ENCODE data around the gene LRRC51.

Gene LRRC51

DNA sequence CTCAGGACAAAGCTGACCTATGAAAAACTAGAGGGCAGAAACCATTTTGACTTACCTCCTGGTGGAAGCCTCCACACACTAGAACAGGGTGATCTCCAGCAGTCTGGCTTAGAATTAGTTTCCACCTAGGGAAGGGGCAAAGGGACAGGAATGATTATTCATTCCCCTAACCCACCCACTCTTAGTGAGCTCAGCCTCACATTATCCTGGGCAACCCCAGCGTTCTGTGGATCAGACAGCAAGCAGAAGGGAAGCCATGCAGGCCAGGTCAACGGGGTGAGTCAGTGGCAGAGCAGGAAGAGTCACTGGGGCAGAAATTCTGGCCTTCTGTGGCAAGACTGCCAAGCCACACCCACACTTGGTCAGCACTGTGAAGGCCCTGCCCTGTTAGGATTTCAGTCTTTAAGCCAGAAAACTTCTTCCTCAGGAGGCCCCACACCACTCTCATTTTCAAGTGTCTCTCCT, 10.8 kb upstream of the LRRC51 start:
- no peak for DNase-seq (ENCODE audit: low read depth)

- DNase-seq (ENCODE audit: low read depth), result no peak
These were observed 10.2 kb upstream of the LRRC51 start for GRCh38 chr11:72070491-72070890.

DNA sequence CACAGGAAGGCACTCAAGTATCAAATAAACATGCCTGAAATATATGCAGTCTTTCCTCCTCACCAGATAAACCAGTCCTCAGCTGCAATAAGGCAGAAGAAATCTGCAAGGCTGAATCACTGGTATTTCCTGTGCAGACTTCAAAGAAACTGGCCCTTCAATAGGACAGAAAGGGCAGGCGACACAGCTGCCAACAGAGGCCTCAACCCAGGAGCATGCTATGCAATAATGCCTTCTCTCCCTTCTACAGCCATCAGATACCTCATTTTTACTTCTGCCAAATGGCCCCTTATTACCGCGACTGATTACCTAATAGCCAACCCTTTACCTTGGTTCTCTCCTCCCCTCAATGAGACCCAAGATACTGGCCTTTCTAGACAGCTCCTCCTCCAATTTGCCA, 8.3 kb upstream of the LRRC51 start:
- DNase-seq (ENCODE audit: low read depth), result no peak

DNA sequence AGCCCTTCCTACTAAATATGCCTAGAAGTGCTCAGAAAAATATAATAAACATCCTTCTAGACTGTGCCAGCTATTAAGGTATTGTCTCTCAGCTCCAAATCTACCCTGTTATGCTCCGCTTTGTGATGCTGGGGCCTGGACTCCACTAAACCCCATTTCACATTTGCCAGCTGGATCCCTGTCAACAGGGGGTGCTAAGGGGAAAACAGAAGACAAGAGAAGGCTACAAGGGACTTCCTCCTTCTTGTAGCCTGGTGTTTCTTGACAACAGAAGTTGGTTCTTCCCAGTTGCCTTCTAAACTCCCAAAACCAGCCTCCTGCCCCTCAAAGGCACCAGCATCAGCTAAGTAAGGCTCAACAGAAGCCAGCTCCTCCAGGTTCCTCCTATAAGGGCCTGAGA, 5.5 kb upstream of the LRRC51 start:
- no peak for DNase-seq (ENCODE audit: low read depth)

DNA sequence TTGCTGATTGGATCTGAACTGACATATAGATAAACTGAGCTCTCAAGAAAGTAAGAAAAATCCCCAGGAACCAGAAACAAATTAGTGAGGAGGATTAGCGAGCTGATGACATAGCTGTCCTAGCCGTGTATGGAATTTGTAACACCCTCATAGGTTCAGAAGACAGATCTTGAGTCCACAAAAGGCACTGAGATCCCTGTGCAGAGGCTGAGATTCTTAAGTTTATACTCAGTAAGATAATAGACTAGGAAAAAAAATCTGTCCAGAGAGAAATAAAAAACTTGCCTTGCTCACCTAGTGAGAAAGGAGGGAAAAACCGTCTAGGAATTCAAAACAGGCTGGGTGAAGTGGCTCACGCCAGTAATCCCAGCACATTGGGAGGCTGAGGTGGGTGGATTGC, 4.9 kb upstream of the LRRC51 start:
- no peak for DNase-seq (ENCODE audit: low read depth)

GRCh38 chr11:72078477-72078876, 2.2 kb upstream of the LRRC51 start:
- no peak for DNase-seq (ENCODE audit: low read depth)

GRCh38 chr11:72079819-72080325, 778 bp upstream of the LRRC51 start:
- no peak for DNase-seq (ENCODE audit: low read depth)

DNA sequence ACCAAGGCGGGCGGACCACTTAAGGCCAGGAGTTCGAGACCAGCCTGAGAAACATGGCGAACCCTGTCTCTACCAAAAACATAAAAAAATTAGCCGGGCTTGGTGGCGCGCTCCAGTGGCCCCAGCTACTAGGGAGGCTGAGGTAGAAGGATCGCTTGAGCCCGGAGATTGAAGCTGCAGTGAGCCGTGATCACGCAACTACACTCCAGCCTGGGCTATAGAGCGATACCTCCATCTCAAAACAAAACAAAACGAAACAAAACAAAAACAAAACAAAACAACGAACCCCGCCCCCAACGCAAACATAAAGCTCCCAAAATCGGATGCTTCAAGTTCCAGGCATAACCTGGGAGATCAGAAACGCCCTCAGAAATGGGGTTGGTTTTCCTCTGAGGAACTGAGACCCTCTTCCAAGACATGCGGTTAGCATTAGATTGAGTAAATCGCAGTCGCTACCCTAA, 564 bp downstream of the LRRC51 start:
- DNase-seq (ENCODE audit: low read depth), result no peak

DNA sequence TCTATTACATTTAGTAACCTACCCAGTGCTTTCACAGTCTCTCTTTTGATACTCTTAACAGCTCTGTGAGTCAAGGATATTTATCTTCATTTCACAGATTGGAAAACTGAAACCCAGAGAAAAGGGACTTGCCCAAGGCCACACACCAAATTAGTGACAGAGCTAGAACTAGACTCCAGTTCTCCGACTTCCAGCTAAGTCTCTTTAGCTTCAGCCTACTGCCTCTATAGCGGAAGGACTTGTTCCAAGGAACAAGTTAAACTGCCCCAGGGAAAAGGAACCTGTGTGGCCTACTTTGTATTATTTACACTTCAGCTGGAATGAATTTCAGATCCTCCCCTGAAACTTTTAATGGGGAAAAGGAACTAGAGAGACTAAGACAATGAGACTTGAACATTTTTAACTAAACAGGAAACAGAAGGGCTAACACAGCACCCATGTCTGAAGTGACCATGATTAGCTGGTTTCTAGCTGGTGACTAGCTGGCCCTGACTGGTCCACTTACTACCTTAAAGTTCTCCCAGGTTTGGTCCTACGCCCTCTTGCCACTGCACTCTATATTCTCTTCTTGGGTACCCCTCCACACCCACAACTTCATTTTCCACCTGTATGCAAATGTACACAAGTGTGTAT, 1.3 kb downstream of the LRRC51 start:
- DNase-seq (ENCODE audit: low read depth), result no peak

DNA sequence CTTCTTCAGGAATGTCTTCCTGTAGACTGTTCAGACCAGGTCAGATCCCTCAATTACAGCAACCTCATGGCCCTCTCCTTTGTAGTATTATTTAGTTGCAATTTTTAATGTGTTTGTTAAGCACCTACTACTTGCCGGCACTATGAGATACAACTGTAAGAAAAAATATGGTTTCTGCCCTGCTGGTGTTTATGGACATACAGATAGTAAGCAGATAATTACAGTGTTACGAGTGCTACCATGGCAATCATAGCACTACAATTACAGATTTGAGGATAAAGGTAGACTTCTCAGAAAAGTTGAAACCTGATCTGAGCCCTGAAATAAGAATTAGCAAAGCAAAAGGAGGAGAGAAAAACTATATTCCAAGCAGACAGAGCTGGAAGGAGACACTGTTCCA, 2.8 kb downstream of the LRRC51 start:
- DNase-seq (ENCODE audit: low read depth), result no peak

GRCh38 chr11:72084076-72084475, 3.4 kb downstream of the LRRC51 start:
- DNase-seq (ENCODE audit: low read depth), result no peak

DNA sequence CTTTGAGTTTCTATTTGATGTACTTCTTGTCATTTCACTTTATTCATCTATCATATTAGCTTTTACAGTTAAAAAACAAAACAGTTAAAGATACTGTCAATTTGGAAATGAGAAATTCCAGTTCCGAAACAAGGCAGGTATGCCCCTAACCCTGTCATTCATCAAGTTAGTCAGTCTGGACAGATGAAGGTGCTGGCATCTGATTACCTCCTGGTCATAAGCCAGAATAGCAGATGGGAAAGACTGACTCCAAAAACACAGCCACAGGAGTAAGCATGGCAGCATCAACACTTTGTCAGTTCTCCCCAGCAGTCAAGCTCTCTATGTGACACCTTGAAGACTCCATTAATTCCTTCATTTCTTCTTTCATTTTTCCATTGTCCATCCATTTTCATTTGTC, 4.3 kb downstream of the LRRC51 start:
- DNase-seq (ENCODE audit: low read depth), result no peak

DNA sequence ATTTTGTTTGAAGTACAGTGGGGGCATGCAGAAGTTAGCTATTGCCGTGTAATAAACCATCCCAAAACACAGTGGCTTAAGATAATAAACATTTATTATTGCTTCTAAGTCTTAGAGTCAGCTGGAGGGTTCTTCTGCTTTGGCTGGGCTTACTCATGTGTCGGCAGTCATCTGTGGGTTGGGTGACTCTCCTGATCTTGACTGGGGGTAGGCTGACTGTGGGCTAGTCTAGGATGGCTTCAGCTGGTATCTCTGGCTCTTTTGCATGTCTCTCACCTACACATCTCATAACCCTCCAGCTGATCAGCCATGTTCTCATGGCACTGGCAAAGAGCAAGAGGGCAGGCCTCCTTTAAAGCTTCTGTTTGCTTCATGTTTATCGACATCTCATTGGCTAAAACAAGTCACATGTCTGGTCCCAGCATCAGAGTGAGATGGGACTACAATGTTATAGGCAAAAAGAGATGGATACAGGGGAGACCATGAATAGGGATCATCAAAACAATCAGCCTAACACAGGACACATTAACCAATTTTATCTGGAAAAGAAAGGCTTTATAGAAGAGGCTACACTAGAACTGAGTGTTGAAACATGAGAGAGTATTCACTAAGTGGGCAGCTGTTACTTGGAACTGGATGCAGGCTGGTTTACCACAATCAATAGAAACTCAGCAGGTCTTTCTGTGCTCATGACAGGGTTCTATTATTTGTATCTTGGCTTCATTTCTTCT, 5.1 kb downstream of the LRRC51 start:
- no peak for DNase-seq (ENCODE audit: low read depth)

DNA sequence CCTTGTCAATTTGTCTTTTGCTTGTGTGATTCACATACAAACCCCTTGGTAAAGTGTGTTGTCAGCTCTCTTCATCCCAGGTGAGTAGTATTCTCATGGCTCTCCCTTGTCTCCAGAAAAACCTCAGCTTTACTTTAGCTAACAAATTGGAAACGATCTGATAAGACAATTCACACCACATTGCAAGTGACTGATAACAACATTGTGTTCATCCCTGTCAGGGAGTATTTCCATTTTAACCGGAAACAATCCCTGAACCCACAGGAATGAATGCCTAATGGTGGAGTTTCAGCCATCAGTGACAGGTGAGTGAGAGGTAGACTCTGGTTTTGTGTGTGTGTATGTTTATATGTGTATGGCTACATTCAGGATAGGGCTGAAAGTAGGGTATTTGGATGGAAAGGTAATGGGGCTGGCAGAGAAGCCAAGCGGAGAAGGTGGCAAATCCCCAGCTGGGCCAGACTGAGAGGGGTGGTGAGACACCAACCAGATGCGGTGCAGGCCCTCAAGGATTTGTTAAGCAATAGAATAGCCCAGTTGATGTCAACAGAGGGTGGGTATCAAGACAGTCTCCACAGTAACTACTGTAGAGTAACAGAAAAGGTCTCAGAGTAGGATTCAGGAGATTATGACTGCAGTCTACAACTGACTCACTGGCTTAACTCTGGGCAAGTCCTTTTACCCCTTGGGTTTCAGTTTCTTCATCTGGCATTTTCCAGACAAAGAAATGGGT, 7.6 kb downstream of the LRRC51 start:
- DNase-seq (ENCODE audit: low read depth), result no peak

- DNase-seq (ENCODE audit: low read depth), result peak; percentile 45
These were observed 10.6 kb downstream of the LRRC51 start for GRCh38 chr11:72091292-72091691.

- no peak for DNase-seq (ENCODE audit: low read depth)
These were observed 18.1 kb downstream of the LRRC51 start for GRCh38 chr11:72098741-72099140.

DNA sequence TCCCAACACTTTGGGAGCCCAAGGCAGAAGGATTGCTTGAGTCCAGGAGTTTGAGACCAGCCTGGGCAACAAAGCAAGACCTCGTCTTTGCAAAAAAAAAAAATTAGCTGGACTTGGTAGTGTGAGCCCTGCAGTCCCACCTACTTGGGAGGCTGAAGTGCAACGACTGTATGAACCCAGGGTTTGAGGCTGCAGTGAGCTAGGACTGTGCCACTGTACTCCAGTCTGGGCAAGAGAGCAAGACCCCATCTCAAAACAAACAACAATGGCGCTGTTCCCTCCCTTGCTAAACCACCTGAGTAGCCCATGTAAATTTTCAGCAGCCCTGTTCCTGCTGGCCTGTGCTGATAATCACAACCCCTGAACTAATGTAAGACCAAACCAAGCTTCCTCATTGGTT, 19.4 kb downstream of the LRRC51 start:
- no peak for DNase-seq (ENCODE audit: low read depth)

- DNase-seq (ENCODE audit: low read depth), result no peak
These were observed 19.8 kb downstream of the LRRC51 start for GRCh38 chr11:72100462-72100861.

- no peak for DNase-seq (ENCODE audit: low read depth)
These were observed 21.5 kb downstream of the LRRC51 start for GRCh38 chr11:72102162-72102561.

DNA sequence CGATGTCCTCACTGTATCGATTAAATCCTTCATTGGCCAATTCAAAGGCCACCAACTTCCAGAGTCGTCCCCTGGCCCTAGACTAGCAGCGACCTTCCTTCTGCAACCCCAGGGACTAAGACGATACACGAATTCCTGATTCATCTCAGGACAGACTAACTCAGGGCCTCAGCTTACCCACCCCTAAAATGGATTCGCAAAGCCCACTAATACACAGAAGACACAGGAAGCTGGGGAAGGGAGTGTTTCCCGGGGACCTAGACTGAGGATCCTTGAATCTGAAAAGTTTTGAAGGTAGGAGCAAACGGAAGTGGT, 21.9 kb downstream of the LRRC51 start:
- no peak for DNase-seq (ENCODE audit: low read depth)

- DNase-seq (ENCODE audit: low read depth), result peak; percentile 96
These were observed 22.5 kb downstream of the LRRC51 start, which contains the start of gene LAMTOR1 for GRCh38 chr11:72102946-72103753. Gene LAMTOR1 (minus strand): TSS chr11:72103297. CDS start chr11:72103224, 73 bp downstream.

DNA sequence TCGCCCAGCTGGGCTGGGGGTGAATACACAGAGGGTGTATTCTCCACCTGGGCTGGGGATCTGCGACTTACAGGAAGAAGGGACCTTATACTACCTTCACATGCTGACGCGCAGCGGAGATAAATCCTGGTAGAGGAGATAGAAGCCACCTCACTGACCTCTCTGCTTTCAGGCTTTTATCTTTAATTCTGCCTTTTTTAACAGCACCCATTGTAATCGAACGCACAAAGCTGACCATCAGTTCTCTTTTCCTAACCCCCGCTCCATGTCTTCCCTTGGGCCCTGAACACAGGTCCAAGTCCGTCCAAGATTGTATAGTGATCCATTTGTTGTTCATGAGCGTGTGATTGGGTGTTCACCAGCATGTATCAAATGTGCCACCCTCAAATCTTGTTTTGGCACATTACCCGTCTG, 23.1 kb downstream of the LRRC51 start:
- DNase-seq (ENCODE audit: low read depth), result no peak
